ENCODE data around the gene CCNB3. TPM values are rescaled to one million over a fixed set of nuclear protein-coding genes. Genes with fewer than 3 reads are reported as not detected.
"Not testable (repeated sequence)": the region's sequence is repeated elsewhere in the genome, so short reads cannot be mapped to it uniquely, and the experiment has no call there.

CCNB3 gene
- total and polyA plus RNA-seq, 4 experiments from 2014 or later = 0.09 to 0.17 TPM; not detected in 2

GRCh38 chrX:50206753-50207152 lies 2.2 kb downstream of the CCNB3 start:
- POLR2A ChIA-PET (ENCODE audit: partially characterized antibody) = no interaction called here
- CTCF ChIA-PET (ENCODE audit: partially characterized antibody) = no interaction called here
- Histone ChIP-seq H3K9me3 (ENCODE audit: control insufficient read depth in 1 of 2, low read length in 2 of 2) (no peaks in the 10 kb centered on the region), H3K27me3 (ENCODE audit: insufficient read depth, low read length) (no peaks in the 10 kb centered on the region), H3K4me3 (ENCODE audit: low read length in 2 of 2) (no peak overlapping the region), H3K36me3 (ENCODE audit: insufficient read depth, low read length) (no peaks in the 10 kb centered on the region), H3K4me1 (ENCODE audit: insufficient read depth, low read length) (peaks cover 6% of the 10 kb centered on the region), H3K27ac (ENCODE audit: low read depth, low read length) (no peak overlapping the region)
- no peak for DNase-seq
- Mint-ChIP-seq H3K4me3 (no peak overlapping the region), H3K27me3 (no peaks in the 10 kb centered on the region), H3K9me3 (no peaks in the 10 kb centered on the region), H3K27ac (no peak overlapping the region), H3K36me3 (peaks cover 0 to 3% of the 10 kb centered on the region in 2 donors), H3K4me1 (peaks cover 5 to 20% (median 9%) of the 10 kb centered on the region in 4 donors)
- intact Hi-C loops (cut with micrococcal nuclease) = no loop called here

- Mint-ChIP-seq H3K4me3 (no peak overlapping the region), H3K27ac (no peak overlapping the region), H3K9me3 (no peaks in the 10 kb centered on the region), H3K36me3 (no peaks in the 10 kb centered on the region), H3K27me3 (no peaks in the 10 kb centered on the region), H3K4me1 (no peaks in the 10 kb centered on the region)
- intact Hi-C loops (cut with micrococcal nuclease) = no loop called here
- ChIA-PET POLR2A (ENCODE audit: partially characterized antibody) (no interaction called here), CTCF (ENCODE audit: partially characterized antibody) (no interaction called here)
- DNase-seq = peak in 1 of 5 donors; percentile 3
- H3K4me1 ChIP-seq (ENCODE audit: insufficient read depth, low read length) = no peaks in the 10 kb centered on the region
- H3K36me3 ChIP-seq (ENCODE audit: insufficient read depth, low read length) = no peaks in the 10 kb centered on the region
- no peak overlapping the region for H3K27ac ChIP-seq (ENCODE audit: low read depth, low read length)
- H3K4me3 ChIP-seq (ENCODE audit: low read length in 2 of 2) = no peak overlapping the region
- H3K9me3 ChIP-seq (ENCODE audit: control insufficient read depth in 1 of 2, low read length in 2 of 2) = no peaks in the 10 kb centered on the region
- H3K27me3 ChIP-seq (ENCODE audit: insufficient read depth, low read length) = no peaks in the 10 kb centered on the region
Observed at GRCh38 chrX:50211510-50211909, 6.9 kb downstream of the CCNB3 start.

GRCh38 chrX:50281253-50281652 lies 76.7 kb downstream of the CCNB3 start:
- no peaks in the 10 kb centered on the region for H3K27me3 ChIP-seq (ENCODE audit: insufficient read depth, low read length)
- H3K4me1 Mint-ChIP-seq = no peaks in the 10 kb centered on the region
- H3K27me3 Mint-ChIP-seq = no peaks in the 10 kb centered on the region
- H3K27ac Mint-ChIP-seq = no peak overlapping the region
- H3K36me3 Mint-ChIP-seq = no peaks in the 10 kb centered on the region
- no peak overlapping the region for H3K27ac ChIP-seq (ENCODE audit: low read depth, low read length)
- H3K9me3 Mint-ChIP-seq = no peaks in the 10 kb centered on the region
- no peaks in the 10 kb centered on the region for H3K36me3 ChIP-seq (ENCODE audit: insufficient read depth, low read length)
- POLR2A ChIA-PET (ENCODE audit: partially characterized antibody) = no interaction called here
- intact Hi-C loops (cut with micrococcal nuclease) = no loop called here
- DNase-seq = no peak
- CTCF ChIA-PET (ENCODE audit: partially characterized antibody) = no interaction called here
- H3K4me3 ChIP-seq (ENCODE audit: low read length in 2 of 2) = no peak overlapping the region
- no peak overlapping the region for H3K4me3 Mint-ChIP-seq
- no peaks in the 10 kb centered on the region for H3K4me1 ChIP-seq (ENCODE audit: insufficient read depth, low read length)
- no peaks in the 10 kb centered on the region for H3K9me3 ChIP-seq (ENCODE audit: control insufficient read depth in 1 of 2, low read length in 2 of 2)

GRCh38 chrX:50327235-50327634 lies 122.7 kb downstream of the CCNB3 start:
- DNase-seq = no peak
- no peak overlapping the region for H3K4me3 Mint-ChIP-seq
- peaks cover 0 to 3% (median 0%) of the 10 kb centered on the region in 8 donors for H3K9me3 Mint-ChIP-seq
- H3K4me1 Mint-ChIP-seq = no peaks in the 10 kb centered on the region
- intact Hi-C loops (cut with micrococcal nuclease) = no loop called here
- Histone ChIP-seq H3K4me1 (ENCODE audit: insufficient read depth, low read length) (no peaks in the 10 kb centered on the region), H3K36me3 (ENCODE audit: insufficient read depth, low read length) (no peaks in the 10 kb centered on the region), H3K4me3 (ENCODE audit: low read length in 2 of 2) (no peak overlapping the region), H3K9me3 (ENCODE audit: control insufficient read depth in 1 of 2, low read length in 2 of 2) (no peaks in the 10 kb centered on the region), H3K27ac (ENCODE audit: low read depth, low read length) (no peak overlapping the region), H3K27me3 (ENCODE audit: insufficient read depth, low read length) (no peaks in the 10 kb centered on the region)
- H3K27me3 Mint-ChIP-seq = no peaks in the 10 kb centered on the region
- H3K36me3 Mint-ChIP-seq = no peaks in the 10 kb centered on the region
- no peak overlapping the region for H3K27ac Mint-ChIP-seq
- POLR2A ChIA-PET (ENCODE audit: partially characterized antibody) = no interaction called here
- CTCF ChIA-PET (ENCODE audit: partially characterized antibody) = no interaction called here

- CTCF ChIA-PET (ENCODE audit: partially characterized antibody); H3K36me3 ChIP-seq (ENCODE audit: insufficient read depth, low read length); DNase-seq; intact Hi-C loops (cut with micrococcal nuclease); H3K4me3 ChIP-seq (ENCODE audit: low read length in 2 of 2); H3K27ac Mint-ChIP-seq; H3K4me3 Mint-ChIP-seq; H3K4me1 Mint-ChIP-seq; H3K27me3 Mint-ChIP-seq; H3K36me3 Mint-ChIP-seq; H3K27me3 ChIP-seq (ENCODE audit: insufficient read depth, low read length); H3K4me1 ChIP-seq (ENCODE audit: insufficient read depth, low read length); H3K9me3 ChIP-seq (ENCODE audit: control insufficient read depth in 1 of 2, low read length in 2 of 2); POLR2A ChIA-PET (ENCODE audit: partially characterized antibody); H3K9me3 Mint-ChIP-seq; H3K27ac ChIP-seq (ENCODE audit: low read depth, low read length): not testable (repeated sequence)
Observed at GRCh38 chrX:50332668-50333067, 128.1 kb downstream of the CCNB3 start.

- Histone ChIP-seq H3K27me3 (ENCODE audit: insufficient read depth, low read length) (no peaks in the 10 kb centered on the region), H3K27ac (ENCODE audit: low read depth, low read length) (no peak overlapping the region), H3K4me1 (ENCODE audit: insufficient read depth, low read length) (no peaks in the 10 kb centered on the region), H3K4me3 (ENCODE audit: low read length in 2 of 2) (no peak overlapping the region), H3K36me3 (ENCODE audit: insufficient read depth, low read length) (no peaks in the 10 kb centered on the region), H3K9me3 (ENCODE audit: control insufficient read depth in 1 of 2, low read length in 2 of 2) (no peaks in the 10 kb centered on the region)
- Mint-ChIP-seq H3K4me1 (no peaks in the 10 kb centered on the region), H3K36me3 (no peaks in the 10 kb centered on the region), H3K27ac (no peak overlapping the region), H3K27me3 (peaks cover 0 to 2% of the 10 kb centered on the region in 2 donors), H3K9me3 (peaks cover 0 to 3% (median 0%) of the 10 kb centered on the region in 8 donors), H3K4me3 (no peak overlapping the region)
- CTCF ChIA-PET (ENCODE audit: partially characterized antibody) = no interaction called here
- DNase-seq = no peak
- POLR2A ChIA-PET (ENCODE audit: partially characterized antibody) = no interaction called here
- intact Hi-C loops (cut with micrococcal nuclease) = no loop called here
Observed at GRCh38 chrX:50333308-50333707, 128.7 kb downstream of the CCNB3 start.

- H3K4me3 Mint-ChIP-seq = no peak overlapping the region
- Histone ChIP-seq H3K4me3 (ENCODE audit: low read length in 2 of 2) (no peak overlapping the region), H3K9me3 (ENCODE audit: control insufficient read depth in 1 of 2, low read length in 2 of 2) (no peaks in the 10 kb centered on the region), H3K27me3 (ENCODE audit: insufficient read depth, low read length) (no peaks in the 10 kb centered on the region), H3K27ac (ENCODE audit: low read depth, low read length) (no peak overlapping the region), H3K4me1 (ENCODE audit: insufficient read depth, low read length) (no peaks in the 10 kb centered on the region), H3K36me3 (ENCODE audit: insufficient read depth, low read length) (no peaks in the 10 kb centered on the region)
- H3K27me3 Mint-ChIP-seq = no peaks in the 10 kb centered on the region
- H3K4me1 Mint-ChIP-seq = no peaks in the 10 kb centered on the region
- H3K9me3 Mint-ChIP-seq = no peaks in the 10 kb centered on the region
- H3K36me3 Mint-ChIP-seq = no peaks in the 10 kb centered on the region
- ChIA-PET POLR2A (ENCODE audit: partially characterized antibody) (no interaction called here), CTCF (ENCODE audit: partially characterized antibody) (no interaction called here)
- intact Hi-C loops (cut with micrococcal nuclease) = no loop called here
- DNase-seq = no peak
- H3K27ac Mint-ChIP-seq = no peak overlapping the region
Observed at GRCh38 chrX:50343917-50344316, 139.4 kb downstream of the CCNB3 start.

GRCh38 chrX:50372966-50373365 lies 168.4 kb downstream of the CCNB3 start:
- Mint-ChIP-seq H3K4me3 (no peak overlapping the region), H3K36me3 (no peaks in the 10 kb centered on the region), H3K27me3 (no peaks in the 10 kb centered on the region), H3K9me3 (no peaks in the 10 kb centered on the region), H3K27ac (no peak overlapping the region), H3K4me1 (no peaks in the 10 kb centered on the region)
- ChIA-PET CTCF (ENCODE audit: partially characterized antibody) (no interaction called here), POLR2A (ENCODE audit: partially characterized antibody) (no interaction called here)
- intact Hi-C loops (cut with micrococcal nuclease) = no loop called here
- Histone ChIP-seq H3K27me3 (ENCODE audit: insufficient read depth, low read length) (no peaks in the 10 kb centered on the region), H3K4me1 (ENCODE audit: insufficient read depth, low read length) (no peaks in the 10 kb centered on the region), H3K27ac (ENCODE audit: low read depth, low read length) (no peak overlapping the region), H3K36me3 (ENCODE audit: insufficient read depth, low read length) (no peaks in the 10 kb centered on the region), H3K9me3 (ENCODE audit: control insufficient read depth in 1 of 2, low read length in 2 of 2) (no peaks in the 10 kb centered on the region), H3K4me3 (ENCODE audit: low read length in 2 of 2) (no peak overlapping the region)
- DNase-seq = no peak

All from CD4-positive, alpha-beta memory T cell (primary cell).